GM20000 (cell line): ENCODE results near the gene SRP19.

Experiments used
- DNase-seq: peaks from one replicate; pipeline ENCODE4 v3.0.0; 2012; ENCODE audit warnings: low spot score
- TF ChIP-seq, protein P1 (sequence below): IDR thresholded peaks from 2 replicates; pipeline ENCODE4 v1.5.1; 2012; ENCODE audit warnings: mild to moderate bottlenecking, control low read depth; ENCODE audit errors: extremely low read depth, missing control alignments

Gene SRP19

DNA sequence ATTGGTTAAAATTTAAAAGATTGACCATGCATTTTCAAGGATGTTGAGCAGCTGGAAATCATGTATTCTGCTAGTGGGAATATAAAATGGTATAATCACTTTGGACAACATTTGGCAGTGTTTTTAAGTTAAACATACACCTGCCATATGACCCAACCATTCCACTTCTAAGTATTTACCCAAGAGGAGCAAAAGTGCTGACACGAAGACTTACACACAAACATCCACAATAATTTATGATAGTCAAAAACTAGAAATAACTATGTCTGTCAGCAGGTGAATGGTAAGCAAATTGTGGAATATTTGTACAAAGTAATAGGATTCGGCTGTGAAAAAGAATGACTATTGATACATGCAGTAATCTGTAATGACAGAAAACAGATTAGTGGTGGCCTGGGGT, 30.7 kb upstream of the SRP19 start:
- DNase-seq, result no peak
- TF ChIP-seq, protein P1, sequence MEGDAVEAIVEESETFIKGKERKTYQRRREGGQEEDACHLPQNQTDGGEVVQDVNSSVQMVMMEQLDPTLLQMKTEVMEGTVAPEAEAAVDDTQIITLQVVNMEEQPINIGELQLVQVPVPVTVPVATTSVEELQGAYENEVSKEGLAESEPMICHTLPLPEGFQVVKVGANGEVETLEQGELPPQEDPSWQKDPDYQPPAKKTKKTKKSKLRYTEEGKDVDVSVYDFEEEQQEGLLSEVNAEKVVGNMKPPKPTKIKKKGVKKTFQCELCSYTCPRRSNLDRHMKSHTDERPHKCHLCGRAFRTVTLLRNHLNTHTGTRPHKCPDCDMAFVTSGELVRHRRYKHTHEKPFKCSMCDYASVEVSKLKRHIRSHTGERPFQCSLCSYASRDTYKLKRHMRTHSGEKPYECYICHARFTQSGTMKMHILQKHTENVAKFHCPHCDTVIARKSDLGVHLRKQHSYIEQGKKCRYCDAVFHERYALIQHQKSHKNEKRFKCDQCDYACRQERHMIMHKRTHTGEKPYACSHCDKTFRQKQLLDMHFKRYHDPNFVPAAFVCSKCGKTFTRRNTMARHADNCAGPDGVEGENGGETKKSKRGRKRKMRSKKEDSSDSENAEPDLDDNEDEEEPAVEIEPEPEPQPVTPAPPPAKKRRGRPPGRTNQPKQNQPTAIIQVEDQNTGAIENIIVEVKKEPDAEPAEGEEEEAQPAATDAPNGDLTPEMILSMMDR, result no peak

- no peak for DNase-seq
- TF ChIP-seq, protein P1, result no peak
Observed at GRCh38 chr5:112833971-112834370, 27.1 kb upstream of the SRP19 start.

DNA sequence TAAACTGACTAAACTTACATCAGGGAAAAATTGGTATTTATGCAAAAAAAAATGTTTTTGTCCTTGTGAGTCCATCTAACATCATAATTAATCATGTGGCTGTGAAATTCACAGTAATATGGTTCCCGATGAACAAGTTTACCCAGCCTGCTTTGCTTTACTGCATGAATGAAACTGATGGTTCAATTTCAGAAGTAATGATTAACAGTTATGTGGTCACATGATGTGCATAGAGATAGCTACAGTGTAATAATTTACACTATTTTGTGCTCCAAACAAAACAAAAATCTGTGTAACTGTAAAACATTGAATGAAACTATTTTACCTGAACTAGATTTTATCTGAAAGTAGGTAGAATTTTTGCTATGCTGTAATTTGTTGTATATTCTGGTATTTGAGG, 16.6 kb upstream of the SRP19 start:
- no peak for DNase-seq
- TF ChIP-seq, protein P1, result no peak

- TF ChIP-seq, protein P1, result no peak
Observed at GRCh38 chr5:112846556-112846955, 14.5 kb upstream of the SRP19 start.

GRCh38 chr5:112847306-112847705, 13.8 kb upstream of the SRP19 start:
- DNase-seq, result no peak
- TF ChIP-seq, protein P1, result no peak

More at GRCh38 chr5:112846556-112846955, 14.5 kb upstream of the SRP19 start:
- DNase-seq, result no peak

GRCh38 chr5:112848116-112848811, 12.8 kb upstream of the SRP19 start:
- DNase-seq, result peak; percentile 52
- TF ChIP-seq, protein P1, result peak; percentile 37

- TF ChIP-seq, protein P1, result no peak
- DNase-seq, result no peak
Observed at GRCh38 chr5:112849912-112850311, 11.2 kb upstream of the SRP19 start.
